Tibial nerve (tissue), 3 donors: ENCODE results near the gene ZNF646.

Source experiments
- POLR2A ChIP-seq, 2 donors: fragments of 450-650 bp; IDR thresholded peaks; one replicate each; pipeline ENCODE4 v1.6.1; 2017; ENCODE audit warnings: antibody characterized with exemption in 2 of 2, mild to moderate bottlenecking in 2 of 2, moderate library complexity in 2 of 2
- TF ChIP-seq, protein P1 (sequence below), 5 experiments: fragments of 200-600 bp in 3 of 5; fragments of 450-650 bp in 2 of 5; sonication (generic) in 3 of 5; IDR thresholded peaks; one replicate each; pipeline ENCODE4 v1.5.1; 2016 to 2019; ENCODE audit warnings: antibody characterized with exemption in 5 of 5, mild to moderate bottlenecking in 3 of 5, moderate library complexity in 2 of 5

GRCh38 chr16:31118223-31119155, 44.3 kb downstream of the ZNF646 start:
- TF ChIP-seq, protein P1, sequence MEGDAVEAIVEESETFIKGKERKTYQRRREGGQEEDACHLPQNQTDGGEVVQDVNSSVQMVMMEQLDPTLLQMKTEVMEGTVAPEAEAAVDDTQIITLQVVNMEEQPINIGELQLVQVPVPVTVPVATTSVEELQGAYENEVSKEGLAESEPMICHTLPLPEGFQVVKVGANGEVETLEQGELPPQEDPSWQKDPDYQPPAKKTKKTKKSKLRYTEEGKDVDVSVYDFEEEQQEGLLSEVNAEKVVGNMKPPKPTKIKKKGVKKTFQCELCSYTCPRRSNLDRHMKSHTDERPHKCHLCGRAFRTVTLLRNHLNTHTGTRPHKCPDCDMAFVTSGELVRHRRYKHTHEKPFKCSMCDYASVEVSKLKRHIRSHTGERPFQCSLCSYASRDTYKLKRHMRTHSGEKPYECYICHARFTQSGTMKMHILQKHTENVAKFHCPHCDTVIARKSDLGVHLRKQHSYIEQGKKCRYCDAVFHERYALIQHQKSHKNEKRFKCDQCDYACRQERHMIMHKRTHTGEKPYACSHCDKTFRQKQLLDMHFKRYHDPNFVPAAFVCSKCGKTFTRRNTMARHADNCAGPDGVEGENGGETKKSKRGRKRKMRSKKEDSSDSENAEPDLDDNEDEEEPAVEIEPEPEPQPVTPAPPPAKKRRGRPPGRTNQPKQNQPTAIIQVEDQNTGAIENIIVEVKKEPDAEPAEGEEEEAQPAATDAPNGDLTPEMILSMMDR (IDR thresholded peaks at IDR 0.05) = no peak
- TF ChIP-seq POLR2A (IDR thresholded peaks at IDR 0.05) = no peak
